Amygdala (tissue), 56 donors: Measurements from ENCODE around the gene GATAD2B.
"Not testable (repeated sequence)": the region's sequence is repeated elsewhere in the genome, so short reads cannot be mapped to it uniquely, and the experiment has no call there.

Source experiments
- DNase-seq, 56 donors: peaks; one replicate each; lab custom pipeline; 2025; lab: John Stamatoyannopoulos, UW

Gene GATAD2B

DNA sequence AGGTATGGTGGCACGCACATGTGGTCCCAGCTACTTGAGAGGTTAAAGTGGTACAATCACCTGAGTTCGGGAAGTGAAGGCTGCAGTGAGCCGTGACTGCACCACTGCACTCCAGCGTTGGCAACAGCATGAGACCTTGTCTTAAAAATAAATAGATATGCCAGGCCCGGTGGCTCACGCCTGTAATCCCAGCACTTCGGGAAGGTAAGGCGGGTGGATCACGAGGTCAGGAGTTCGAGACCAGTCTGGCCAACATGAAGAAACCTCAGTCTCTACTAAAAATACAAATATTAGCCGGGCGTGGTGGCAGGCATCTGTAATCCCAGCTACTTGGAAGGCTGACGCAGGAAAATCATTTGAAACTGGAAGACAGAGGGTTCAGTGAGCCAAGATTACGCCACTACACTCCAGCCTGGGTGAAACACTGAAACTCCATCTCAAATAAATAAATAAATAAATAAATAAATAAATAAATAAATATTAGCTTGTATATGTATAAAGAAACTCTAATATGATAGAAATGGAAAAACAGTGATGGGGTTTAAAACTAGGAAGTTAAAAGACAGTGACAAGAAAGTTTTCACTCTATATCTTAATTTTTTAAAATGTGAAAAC lies 18.8 kb downstream of the GATAD2B start:
- DNase-seq, result no peak

DNA sequence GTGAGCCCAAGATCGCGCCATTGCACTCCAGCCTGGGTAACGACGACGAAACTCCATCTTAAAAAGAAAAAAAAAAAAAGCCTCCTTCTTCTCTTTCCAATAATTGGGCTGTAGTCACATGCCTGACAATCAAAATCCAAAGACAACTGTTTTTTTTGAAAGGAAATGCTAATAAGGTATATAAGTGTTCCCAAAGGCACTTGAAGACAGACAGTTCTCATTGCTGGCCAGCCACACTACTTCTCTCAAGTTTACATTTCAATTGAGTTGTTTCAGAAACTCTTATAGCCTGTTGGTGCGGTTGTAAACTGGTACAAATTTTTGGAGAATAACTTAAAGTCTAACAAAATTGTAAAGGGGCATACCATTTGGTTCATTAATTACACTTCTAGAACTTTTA lies 23.3 kb downstream of the GATAD2B start:
- no peak for DNase-seq

DNA sequence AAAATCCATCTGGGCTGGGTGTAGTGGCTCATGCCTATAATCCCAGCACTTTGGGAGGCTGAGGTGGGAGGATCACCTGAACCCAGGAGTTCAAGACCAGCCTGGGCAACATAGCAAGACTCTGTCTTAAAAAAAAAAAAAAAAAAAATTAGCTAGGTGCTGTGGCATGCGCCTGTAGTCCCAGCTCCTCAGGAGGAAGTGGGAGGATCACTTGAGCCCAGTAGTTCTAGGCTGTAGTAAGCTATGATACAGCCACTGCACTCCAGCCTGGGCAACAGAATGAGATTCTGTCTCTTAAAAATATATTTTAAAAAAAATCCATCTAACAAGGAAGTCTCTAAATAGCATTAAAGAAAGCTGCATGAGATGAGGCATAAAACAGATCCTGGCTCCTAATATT lies 26.9 kb downstream of the GATAD2B start:
- DNase-seq, result not testable (repeated sequence)

DNA sequence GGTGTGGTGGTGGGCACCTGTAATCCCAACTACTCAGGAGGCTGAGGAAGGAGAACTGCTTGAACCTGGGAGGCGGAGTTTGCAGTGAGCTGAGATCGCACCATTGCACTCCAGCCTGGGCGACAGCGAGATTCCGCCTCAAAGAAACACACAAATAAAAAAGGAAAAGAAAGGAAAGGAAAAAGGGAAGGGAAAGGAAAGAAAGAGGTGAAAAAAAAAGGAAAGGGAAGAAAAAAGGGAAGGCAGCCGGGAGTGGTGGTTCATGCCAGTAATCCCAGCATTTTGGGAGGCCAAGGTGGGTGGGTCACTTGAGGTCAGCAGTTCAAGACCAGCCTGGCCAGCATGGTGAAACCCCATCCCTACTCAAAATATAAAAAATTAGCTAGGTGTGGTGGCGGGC lies 31.7 kb downstream of the GATAD2B start:
- DNase-seq, result not testable (repeated sequence)

GRCh38 chr1:153888533-153888932 lies 34.2 kb downstream of the GATAD2B start:
- DNase-seq, result no peak

DNA sequence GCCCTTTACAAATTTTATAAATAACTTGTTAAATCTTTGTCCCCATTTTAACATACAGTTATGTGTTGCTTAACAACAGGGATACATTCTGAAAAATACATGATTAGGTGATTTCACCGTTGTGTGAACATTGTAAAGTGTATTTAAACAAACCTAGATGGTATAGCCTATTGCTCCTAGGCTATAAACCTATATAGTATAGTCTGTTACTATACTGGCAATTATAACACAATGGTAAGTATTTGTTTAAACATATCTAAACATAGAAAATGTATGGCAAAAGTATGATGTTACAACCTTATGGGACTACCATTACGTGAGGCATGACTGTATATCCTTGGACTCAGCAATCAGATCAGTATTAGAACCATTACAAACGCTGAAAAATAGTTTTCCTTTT lies 36.6 kb downstream of the GATAD2B start:
- no peak for DNase-seq

DNA sequence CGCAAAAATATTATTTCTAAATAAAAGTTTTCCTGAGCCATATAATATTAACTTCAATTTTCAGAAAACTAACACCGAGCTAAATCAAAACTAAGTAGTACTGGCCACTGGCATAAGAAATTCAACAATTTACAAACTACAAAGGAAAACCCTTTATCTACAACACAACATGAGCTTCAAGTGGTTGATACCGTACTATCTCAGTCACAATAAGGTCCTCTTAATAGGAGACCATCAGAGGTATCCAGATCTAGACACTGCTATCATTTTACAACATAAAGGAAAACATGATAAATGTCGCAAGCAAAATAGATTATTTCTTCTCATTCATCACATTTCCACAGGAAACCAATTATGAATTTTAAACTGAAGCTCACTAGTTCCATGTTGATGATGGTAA lies 39.5 kb downstream of the GATAD2B start:
- no peak for DNase-seq

DNA sequence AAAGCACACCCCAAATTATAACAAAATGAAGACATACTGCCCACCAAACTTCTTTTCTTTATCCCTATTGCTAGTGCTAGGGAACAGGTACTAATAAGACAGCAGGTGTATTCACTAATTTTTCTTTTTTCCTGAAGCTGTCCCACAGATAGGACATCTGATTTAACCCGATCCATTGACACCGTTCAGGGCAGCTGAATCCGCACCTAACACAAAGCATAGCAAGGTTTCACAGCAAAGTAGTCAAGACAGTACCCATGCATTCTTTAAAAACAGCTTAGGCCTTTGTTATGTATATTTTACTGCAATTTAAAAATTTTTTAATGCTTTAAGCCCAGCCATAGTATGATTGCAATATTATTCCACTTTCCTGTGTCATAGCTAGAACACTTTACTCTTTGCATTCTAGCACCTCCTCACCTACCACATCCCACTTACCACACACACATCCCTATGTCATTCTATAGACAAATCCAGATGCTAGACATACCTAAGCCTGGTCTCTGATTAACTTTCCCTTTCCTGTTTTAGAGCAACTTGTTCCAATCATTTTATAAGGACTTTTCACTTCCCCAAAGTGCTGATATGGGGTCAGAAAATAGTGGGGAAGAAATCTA lies 40.4 kb downstream of the GATAD2B start:
- no peak for DNase-seq

GRCh38 chr1:153881751-153882150 lies 41.0 kb downstream of the GATAD2B start:
- DNase-seq, result peak in 10 of 56 donors; percentile 0 to 23 (median 6)

DNA sequence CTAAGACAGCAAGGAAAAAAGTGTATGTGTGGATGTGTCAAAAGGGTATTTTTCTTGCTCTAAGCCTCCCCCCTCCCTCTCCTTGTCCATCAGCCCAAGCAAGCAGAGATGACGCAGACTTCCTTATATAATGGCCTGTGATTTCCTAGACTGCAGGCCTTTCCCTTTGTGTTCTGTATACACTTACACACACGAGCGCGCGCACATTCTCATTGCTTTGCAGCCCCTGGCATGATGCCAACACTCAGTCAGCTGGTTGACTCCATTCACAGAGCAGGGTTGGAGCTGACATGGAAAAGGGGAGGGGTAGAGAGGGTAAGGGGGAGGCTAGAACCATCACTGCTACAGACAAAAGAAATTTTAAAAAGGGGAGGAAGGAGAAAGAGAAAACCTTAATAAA lies 41.8 kb downstream of the GATAD2B start:
- DNase-seq, result peak; percentile 19 to 96 (median 80)

DNA sequence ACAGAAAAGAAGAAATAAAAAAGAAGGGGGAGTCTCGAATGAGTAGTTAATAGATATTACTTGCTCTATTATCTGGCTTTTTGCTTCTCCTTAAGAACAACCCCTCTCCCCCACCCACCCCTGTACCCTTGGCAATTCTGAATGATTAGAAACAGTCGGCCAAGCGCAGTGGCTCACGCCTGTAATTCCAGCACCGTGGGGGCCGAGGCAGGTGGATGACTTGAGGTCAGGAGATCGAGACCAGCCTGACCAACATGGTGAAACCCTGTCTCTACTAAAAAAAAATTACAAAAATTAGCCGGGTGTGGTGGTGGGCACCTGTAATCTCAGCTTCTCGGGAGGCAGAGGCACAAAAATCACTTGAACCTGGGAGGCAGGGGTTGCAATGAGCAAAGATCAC lies 42.7 kb downstream of the GATAD2B start:
- DNase-seq, result no peak

DNA sequence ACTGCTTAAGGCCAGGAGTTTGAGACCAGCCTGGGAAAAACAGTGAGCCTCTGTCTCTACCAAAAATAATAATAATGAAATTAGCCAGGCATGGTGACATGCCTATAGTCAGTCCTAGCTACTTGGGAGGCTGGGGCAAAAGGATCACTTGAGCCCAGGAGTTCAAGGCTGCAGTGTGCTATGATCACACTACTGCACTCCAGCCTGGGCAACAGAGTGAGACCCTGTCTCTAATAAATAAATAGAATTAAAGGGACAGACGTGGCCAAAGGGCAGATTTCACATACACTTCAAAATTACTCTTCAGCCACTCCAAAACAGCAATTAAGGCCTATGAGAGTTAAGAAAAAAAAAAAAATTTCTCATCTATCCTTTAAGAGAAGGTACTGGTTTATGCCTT lies 45.7 kb downstream of the GATAD2B start:
- no peak for DNase-seq

- DNase-seq, result no peak
Observed at GRCh38 chr1:153872934-153873333, 49.8 kb downstream of the GATAD2B start.

- DNase-seq, result no peak
Observed at GRCh38 chr1:153872331-153872730, 50.4 kb downstream of the GATAD2B start.

GRCh38 chr1:153869486-153869885 lies 53.3 kb downstream of the GATAD2B start:
- DNase-seq, result no peak

- no peak for DNase-seq
Observed at GRCh38 chr1:153866045-153866850, 56.5 kb downstream of the GATAD2B start.

DNA sequence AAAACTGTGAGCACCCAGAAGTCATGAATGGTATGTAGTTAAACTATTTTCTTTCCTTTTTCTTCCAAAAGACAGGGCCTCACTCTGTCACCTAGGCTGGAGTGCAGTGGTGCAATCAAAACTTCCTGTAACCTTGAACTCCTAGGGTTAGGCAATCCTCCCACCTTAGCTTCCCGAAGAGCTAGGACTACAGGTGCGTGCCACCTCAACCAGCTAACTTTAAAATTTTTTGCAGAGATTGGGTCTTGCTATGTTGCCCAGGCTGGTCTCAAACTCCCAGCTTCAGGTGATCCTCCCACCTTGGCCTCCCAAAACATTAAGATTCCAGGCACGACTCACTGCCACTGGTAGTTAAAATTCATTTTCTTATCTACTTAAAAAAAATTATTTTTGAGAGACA lies 62.5 kb downstream of the GATAD2B start:
- DNase-seq, result no peak

GRCh38 chr1:153857505-153857904 lies 65.3 kb downstream of the GATAD2B start:
- no peak for DNase-seq

GRCh38 chr1:153856763-153857162 lies 66.0 kb downstream of the GATAD2B start:
- no peak for DNase-seq

- DNase-seq, result no peak
Observed at GRCh38 chr1:153852170-153852569, 70.6 kb downstream of the GATAD2B start.

GRCh38 chr1:153849487-153850185 lies 73.1 kb downstream of the GATAD2B start:
- DNase-seq, result no peak
